ENCODE measurements around the gene FAM149B1. TPM values are rescaled to one million over a fixed set of nuclear protein-coding genes. Genes with fewer than 3 reads are reported as not detected.

Gene FAM149B1
- total and polyA plus RNA-seq, 10 of the 15 experiments (the other 5 are each of a cell fraction or from before 2014, with no cell fraction given): 6.6 to 20.9 (median 11.2) TPM

- peaks cover 40% of the 10 kb centered on the region for H3K79me2 ChIP-seq (ENCODE audit: control insufficient read depth, insufficient read depth, low read length)
- POLR2A ChIA-PET: interaction anchor here (0.8 to 1.8 kb wide), 2 partner anchors 65 to 69 kb away, joined by 4 to 7 read pairs; partner anchors contain the start of gene P4HA1
Observed at GRCh38 chr10:73161079-73161478, 6.8 kb upstream of the FAM149B1 start.

More at GRCh38 chr10:73161079-73161478, 6.8 kb upstream of the FAM149B1 start:
- H2AFZ ChIP-seq (ENCODE audit: control insufficient read depth, low read depth, low read length): no peak overlapping the region
- H3K9ac ChIP-seq (ENCODE audit: control insufficient read depth, insufficient read depth, low read length): no peak overlapping the region
- H3K4me2 ChIP-seq (ENCODE audit: control insufficient read depth, insufficient read depth): no peak overlapping the region
- H3K27ac ChIP-seq (ENCODE audit: control insufficient read depth, insufficient read depth): no peak overlapping the region
- FAIRE-seq (no peak), DNase-seq (ENCODE audit: low read depth, low spot score) (no peak), ATAC-seq (no peak)
- no peaks in the 10 kb centered on the region; the same call in 2 of the 3 replicates for H3K9me3 ChIP-seq (replicated peaks; ENCODE audit: control insufficient read depth, insufficient read depth, low read length)
- no TSS peak for BruUV-seq (replicated peaks)
- intact Hi-C loops (cut with micrococcal nuclease; ENCODE audit: unreplicated experiment): no loop called here
- peaks cover 0 to 9% of the 10 kb centered on the region in 2 experiments; a peak in 3 of 4 replicates for H3K36me3 ChIP-seq (ENCODE audit: control insufficient read depth in 2 of 2, insufficient read depth in 2 of 2, low read length in 1 of 2)
- H3K4me3 ChIP-seq: no peak overlapping the region; the same call in 1 of the 2 replicates
- H3K4me1 ChIP-seq (ENCODE audit: control insufficient read depth, insufficient read depth, low read length): no peaks in the 10 kb centered on the region
- H4K20me1 ChIP-seq (ENCODE audit: control insufficient read depth, insufficient read depth): no peaks in the 10 kb centered on the region
- ChIA-PET CTCF (interaction anchor here (0.8 to 4.2 kb wide), 5 partner anchors 15 to 108 kb away, joined by 3 to 29 read pairs (median 3); partner anchors contain the start of gene P4HA1), RAD21 (ENCODE audit: unreplicated experiment) (interaction anchor here (4.4 kb wide), 1 partner anchor 64 kb away, joined by 58 read pairs; the partner anchor contains the start of gene P4HA1), SMC1A (ENCODE audit: uncharacterized antibody, unreplicated experiment) (interaction anchor here (0.7 to 3.2 kb wide), 3 partner anchors 9 to 792 kb away, joined by 3 to 11 read pairs (median 5); no protein-coding TSS in a partner anchor)
- TF ChIP-seq NFYB (IDR thresholded peaks at IDR 0.05; ENCODE audit: insufficient read depth, low read depth, low read length) (no peak), GABPA (IDR thresholded peaks at IDR 0.05; ENCODE audit: low read depth) (no peak), SUPT20H (IDR thresholded peaks at IDR 0.05; ENCODE audit: borderline replicate concordance, control insufficient read depth, low read depth, low read length) (no peak), PML (IDR thresholded peaks at IDR 0.05; ENCODE audit: low read length) (no peak), SREBF2 (IDR thresholded peaks at IDR 0.05; ENCODE audit: low read length) (no peak), SRF (IDR thresholded peaks at IDR 0.05; ENCODE audit: low read depth in 2 of 2, low read length in 2 of 2) (no peak), HCFC1 (IDR thresholded peaks at IDR 0.05; ENCODE audit: low read length) (no peak), CHD1 (IDR thresholded peaks at IDR 0.05; ENCODE audit: low read depth, low read length) (no peak)
- TF ChIP-seq, protein P1, sequence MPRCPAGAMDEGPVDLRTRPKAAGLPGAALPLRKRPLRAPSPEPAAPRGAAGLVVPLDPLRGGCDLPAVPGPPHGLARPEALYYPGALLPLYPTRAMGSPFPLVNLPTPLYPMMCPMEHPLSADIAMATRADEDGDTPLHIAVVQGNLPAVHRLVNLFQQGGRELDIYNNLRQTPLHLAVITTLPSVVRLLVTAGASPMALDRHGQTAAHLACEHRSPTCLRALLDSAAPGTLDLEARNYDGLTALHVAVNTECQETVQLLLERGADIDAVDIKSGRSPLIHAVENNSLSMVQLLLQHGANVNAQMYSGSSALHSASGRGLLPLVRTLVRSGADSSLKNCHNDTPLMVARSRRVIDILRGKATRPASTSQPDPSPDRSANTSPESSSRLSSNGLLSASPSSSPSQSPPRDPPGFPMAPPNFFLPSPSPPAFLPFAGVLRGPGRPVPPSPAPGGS (IDR thresholded peaks at IDR 0.05; ENCODE audit: borderline replicate concordance, insufficient read depth, low read depth, low read length, poor library complexity, severe bottlenecking): no peak
- H3K27me3 ChIP-seq (replicated peaks in 1 of 2; ENCODE audit: control insufficient read depth in 2 of 2, insufficient read depth in 2 of 2, low read length in 1 of 2): no peaks in the 10 kb centered on the region
- in situ Hi-C loops (cut with MboI): loop anchor here (5.0 to 10.0 kb wide), 2 partner anchors 64 to 796 kb away; partner anchors contain the start of gene P4HA1
- WGBS (ENCODE audit: insufficient coverage, insufficient replicate concordance, low lambda C conversion rate, missing lambda C conversion rate): 100% methylated on average over 1 of the region's 1 CpG
